Activated naive CD4-positive, alpha-beta T cell treated with anti-CD3 and anti-CD28 coated beads, Interleukin-2, amount 50 U/mL, for 16 hours (primary cell): Measurements from ENCODE around the gene WNT9B.

Experiments used
- DNase-seq: peaks from one replicate; pipeline ENCODE4 v3.0.0-alpha.2; 2020

Gene WNT9B

GRCh38 chr17:46851029-46851741 lies at the start of gene WNT9B:
WNT9B (plus strand) TSS chr17:46851583; CDS start chr17:46851639, 56 bp downstream.
- DNase-seq, result peak; percentile 18

- no peak for DNase-seq
These were observed 48.6 kb upstream of the WNT9B start for GRCh38 chr17:46802800-46803199.

GRCh38 chr17:46803544-46803943 lies 47.8 kb upstream of the WNT9B start:
- DNase-seq, result no peak

- no peak for DNase-seq
These were observed 45.6 kb upstream of the WNT9B start for GRCh38 chr17:46805771-46806170.

- DNase-seq, result no peak
These were observed 42.2 kb upstream of the WNT9B start for GRCh38 chr17:46809110-46809571.

GRCh38 chr17:46810837-46811236 lies 40.5 kb upstream of the WNT9B start:
- DNase-seq, result no peak

GRCh38 chr17:46811978-46812583 lies 39.3 kb upstream of the WNT9B start:
- DNase-seq, result no peak

GRCh38 chr17:46812624-46813318 lies 38.6 kb upstream of the WNT9B start:
- DNase-seq, result no peak

- DNase-seq, result no peak
These were observed 37.5 kb upstream of the WNT9B start for GRCh38 chr17:46813920-46814319.

GRCh38 chr17:46814446-46814845 lies 36.9 kb upstream of the WNT9B start:
- no peak for DNase-seq

GRCh38 chr17:46815474-46816353 lies 35.7 kb upstream of the WNT9B start:
- no peak for DNase-seq

- no peak for DNase-seq
These were observed 34.1 kb upstream of the WNT9B start for GRCh38 chr17:46817151-46817900.

- no peak for DNase-seq
These were observed 33.5 kb upstream of the WNT9B start for GRCh38 chr17:46817901-46818209.

GRCh38 chr17:46818316-46818928 lies 33.0 kb upstream of the WNT9B start, which contains the start of gene WNT3:
WNT3 (minus strand) TSS chr17:46818692; CDS start chr17:46818597, 95 bp downstream.
- DNase-seq, result peak; percentile 52

GRCh38 chr17:46818929-46819859 lies 32.2 kb upstream of the WNT9B start:
- no peak for DNase-seq

- no peak for DNase-seq
These were observed 31.5 kb upstream of the WNT9B start for GRCh38 chr17:46819906-46820351.

GRCh38 chr17:46820592-46821450 lies 30.6 kb upstream of the WNT9B start:
- no peak for DNase-seq

GRCh38 chr17:46821482-46822387 lies 29.6 kb upstream of the WNT9B start:
- no peak for DNase-seq
